K562 (cell line): ENCODE data around the gene PRCC. TPM values are rescaled to one million over a fixed set of nuclear protein-coding genes. Genes with fewer than 3 reads are reported as not detected.

Experiments used
- ADNP ChIP-seq: fragments of 200-800 bp; sonication (Bioruptor generic); IDR thresholded peaks from 2 replicates; pipeline ENCODE4 v1.6.1; 2016; ENCODE audit warnings: missing genetic modification characterization, missing compliant biosample characterization
- ARID1B ChIP-seq: fragments of 450-650 bp; IDR thresholded peaks from 2 replicates; pipeline ENCODE4 v1.6.1; 2016; ENCODE audit warnings: antibody characterized with exemption, mild to moderate bottlenecking, inconsistent platforms
- ETS1 ChIP-seq: conservative IDR thresholded peaks from 2 replicates; pipeline ENCODE4 v1.6.1; 2011; ENCODE audit warnings: low read depth, mild to moderate bottlenecking, low read length; ENCODE audit not compliant: control insufficient read depth
- HIVEP1 ChIP-seq: fragments of 250-450 bp; sonication (Bioruptor Pico); IDR thresholded peaks from 2 replicates; pipeline ENCODE4 v1.4.0; 2020; ENCODE audit warnings: mild to moderate bottlenecking
- SP1 ChIP-seq: sonication (generic); formaldehyde crosslinking; IDR thresholded peaks from 2 replicates; pipeline ENCODE4 v1.8.1; 2022; ENCODE audit warnings: mild to moderate bottlenecking, missing genetic modification reagents
- STAT5B ChIP-seq: fragments of 250-450 bp; sonication (Bioruptor Pico); IDR thresholded peaks from 2 replicates; pipeline ENCODE4 v1.8.0; 2021; ENCODE audit warnings: mild to moderate bottlenecking, inconsistent platforms
- TAF7 ChIP-seq: fragments of 450-650 bp; IDR thresholded peaks from 2 replicates; pipeline ENCODE4 v1.6.1; 2016; ENCODE audit warnings: missing genetic modification characterization, missing compliant biosample characterization
- ZNF274 ChIP-seq: IDR thresholded peaks from 2 replicates; pipeline ENCODE4 v1.6.1; 2011; ENCODE audit warnings: low read depth, mild to moderate bottlenecking, low read length, moderate library complexity, borderline replicate concordance
- ZNF407 ChIP-seq: fragments of 450-650 bp; IDR thresholded peaks from 2 replicates; pipeline ENCODE4 v1.6.1; 2016; ENCODE audit warnings: low read depth
- ZNF551 ChIP-seq: fragments of 250-450 bp; sonication (Bioruptor Pico); IDR thresholded peaks from 2 replicates; pipeline ENCODE4 v1.5.0; 2021; ENCODE audit warnings: mild to moderate bottlenecking, moderate library complexity
- ZNF644 ChIP-seq: fragments of 200-800 bp; sonication (Bioruptor generic); IDR thresholded peaks from 2 replicates; pipeline ENCODE4 v1.6.1; 2016; ENCODE audit warnings: low read depth, missing genetic modification characterization, missing compliant biosample characterization
- polyA plus RNA-seq, 8 experiments: library from polyadenylated mRNA; depleted of rRNA in 4 of 8; stranded (reverse) in 5 of 8; unstranded in 3 of 8; fragments of >200 nt; fragmentation: Nextera tagmentation in 2 of 8; fragmentation: Illumina TruSeq in 1 of 8; extraction: Ambion mirVana in 2 of 8; extraction: Trizol in 1 of 8; gene quantifications; 2 replicates each; pipeline versions ENCODE4 v1.2.1 to v1.2.3, GENCODE V29; 2011 to 2014; ENCODE audit warnings: inconsistent platforms in 1 of 8, missing spikeins in 1 of 8
- total RNA-seq, 7 experiments: library from RNA; depleted of rRNA in 6 of 7; stranded (reverse); fragments of >200 nt in 6 of 7; fragmentation: Illumina TruSeq in 2 of 7; extraction: Trizol in 2 of 7; gene quantifications; 2 replicates each; pipeline versions ENCODE4 v1.2.1 to v1.2.3, GENCODE V29; 2011 to 2021; ENCODE audit warnings: low replicate concordance in 1 of 7
- TF ChIP-seq, protein P1 (sequence below): fragments of 450-650 bp; IDR thresholded peaks from one replicate; pipeline ENCODE4 v1.6.1; 2018; ENCODE audit warnings: mild to moderate bottlenecking, moderate library complexity; ENCODE audit not compliant: partially characterized antibody

Gene PRCC
- total and polyA plus RNA-seq, 9 of the 15 experiments (the other 6 are each of a cell fraction or from before 2014, with no cell fraction given): 23.9 to 201 (median 41.1) TPM

GRCh38 chr1:156816561-156817328, 49.4 kb downstream of the PRCC start, which contains the start of gene SH2D2A (continued):
- 0 out of 2 replicates have a peak, but pooled peaks have one; percentile 47 for TF ChIP-seq ETS1
- no peak for TF ChIP-seq TAF7
- TF ChIP-seq STAT5B (CRISPR knock-in tag): no peak
- TF ChIP-seq, protein P1, sequence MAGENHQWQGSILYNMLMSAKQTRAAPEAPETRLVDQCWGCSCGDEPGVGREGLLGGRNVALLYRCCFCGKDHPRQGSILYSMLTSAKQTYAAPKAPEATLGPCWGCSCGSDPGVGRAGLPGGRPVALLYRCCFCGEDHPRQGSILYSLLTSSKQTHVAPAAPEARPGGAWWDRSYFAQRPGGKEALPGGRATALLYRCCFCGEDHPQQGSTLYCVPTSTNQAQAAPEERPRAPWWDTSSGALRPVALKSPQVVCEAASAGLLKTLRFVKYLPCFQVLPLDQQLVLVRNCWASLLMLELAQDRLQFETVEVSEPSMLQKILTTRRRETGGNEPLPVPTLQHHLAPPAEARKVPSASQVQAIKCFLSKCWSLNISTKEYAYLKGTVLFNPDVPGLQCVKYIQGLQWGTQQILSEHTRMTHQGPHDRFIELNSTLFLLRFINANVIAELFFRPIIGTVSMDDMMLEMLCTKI: no peak
- TF ChIP-seq ZNF274: no peak
- no peak for TF ChIP-seq ADNP (tag)
- TF ChIP-seq ZNF551 (CRISPR knock-in tag): no peak
- TF ChIP-seq ZNF644 (tag): no peak
- peak; percentile 68 for TF ChIP-seq ARID1B
- TF ChIP-seq HIVEP1 (CRISPR knock-in tag): no peak
- no peak for TF ChIP-seq ZNF407
- TF ChIP-seq SP1 (CRISPR knock-in tag): peak; percentile 68; the same call in 1 of the 2 replicates
